Endothelial cell (in vitro differentiated cells): ENCODE results near the gene TRIM25. TPM values are rescaled to one million over a fixed set of nuclear protein-coding genes. Genes with fewer than 3 reads are reported as not detected.

Experiments
- DNase-seq: peaks from one replicate; pipeline ENCODE4 v3.0.0; 2021; ENCODE audit warnings: low spot score
- H3K27ac Mint-ChIP-seq: one replicate; pipeline ENCODE4 v1.8.0; 2021; ENCODE audit warnings: mixed read lengths, inconsistent platforms; ENCODE audit not compliant: unreplicated experiment
- H3K27me3 Mint-ChIP-seq: one replicate; pipeline ENCODE4 v1.8.0; 2021; ENCODE audit warnings: mild to moderate bottlenecking, moderate library complexity, mixed read lengths, inconsistent platforms; ENCODE audit not compliant: unreplicated experiment
- H3K36me3 Mint-ChIP-seq: one replicate; pipeline ENCODE4 v1.8.0; 2021; ENCODE audit warnings: mild to moderate bottlenecking, low read depth, mixed read lengths, inconsistent platforms; ENCODE audit not compliant: unreplicated experiment
- H3K4me1 Mint-ChIP-seq: one replicate; pipeline ENCODE4 v1.8.0; 2021; ENCODE audit warnings: mild to moderate bottlenecking, mixed read lengths, inconsistent platforms; ENCODE audit not compliant: unreplicated experiment
- H3K4me3 Mint-ChIP-seq: one replicate; pipeline ENCODE4 v1.8.0; 2021; ENCODE audit warnings: mild to moderate bottlenecking, mixed read lengths, inconsistent platforms; ENCODE audit not compliant: unreplicated experiment
- H3K9me3 Mint-ChIP-seq: one replicate; pipeline ENCODE4 v1.8.0; 2021; ENCODE audit warnings: mixed read lengths, inconsistent platforms; ENCODE audit not compliant: unreplicated experiment
- total RNA-seq: library from RNA; stranded (reverse); fragmentation: NEBNext Ultra II Directional; extraction: Animal tissue kit (Norgen Biotek cat#: 25700); gene quantifications from one replicate; pipeline ENCODE4 v1.2.1, GENCODE V29; 2021; ENCODE audit not compliant: unreplicated experiment
- TF ChIP-seq, protein P1 (sequence below): fragments of 200-600 bp; sonication (generic); IDR thresholded peaks from one replicate; pipeline ENCODE4 v1.5.0; 2021; ENCODE audit warnings: antibody characterized with exemption; ENCODE audit not compliant: unreplicated experiment

The TRIM25 gene
- total RNA-seq, 1 donor from 2014 or later, result 13.8 TPM

GRCh38 chr17:56838687-56839086 is 75.2 kb downstream of the TRIM25 start:
- Mint-ChIP-seq H3K36me3 (no peaks in the 10 kb centered on the region), H3K4me3 (no peak overlapping the region), H3K4me1 (peaks cover 6% of the 10 kb centered on the region), H3K9me3 (no peaks in the 10 kb centered on the region), H3K27ac (no peak overlapping the region), H3K27me3 (peaks cover 3% of the 10 kb centered on the region)
- no peak for DNase-seq
- TF ChIP-seq, protein P1, sequence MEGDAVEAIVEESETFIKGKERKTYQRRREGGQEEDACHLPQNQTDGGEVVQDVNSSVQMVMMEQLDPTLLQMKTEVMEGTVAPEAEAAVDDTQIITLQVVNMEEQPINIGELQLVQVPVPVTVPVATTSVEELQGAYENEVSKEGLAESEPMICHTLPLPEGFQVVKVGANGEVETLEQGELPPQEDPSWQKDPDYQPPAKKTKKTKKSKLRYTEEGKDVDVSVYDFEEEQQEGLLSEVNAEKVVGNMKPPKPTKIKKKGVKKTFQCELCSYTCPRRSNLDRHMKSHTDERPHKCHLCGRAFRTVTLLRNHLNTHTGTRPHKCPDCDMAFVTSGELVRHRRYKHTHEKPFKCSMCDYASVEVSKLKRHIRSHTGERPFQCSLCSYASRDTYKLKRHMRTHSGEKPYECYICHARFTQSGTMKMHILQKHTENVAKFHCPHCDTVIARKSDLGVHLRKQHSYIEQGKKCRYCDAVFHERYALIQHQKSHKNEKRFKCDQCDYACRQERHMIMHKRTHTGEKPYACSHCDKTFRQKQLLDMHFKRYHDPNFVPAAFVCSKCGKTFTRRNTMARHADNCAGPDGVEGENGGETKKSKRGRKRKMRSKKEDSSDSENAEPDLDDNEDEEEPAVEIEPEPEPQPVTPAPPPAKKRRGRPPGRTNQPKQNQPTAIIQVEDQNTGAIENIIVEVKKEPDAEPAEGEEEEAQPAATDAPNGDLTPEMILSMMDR, result no peak

Other genes with a start within 250 kb of the TRIM25 start
- gene C17orf67, start 80.1 kb downstream of the TRIM25 start, total RNA-seq, result 1.7 TPM
- gene DGKE, start 79.9 kb downstream of the TRIM25 start, total RNA-seq, result 3.3 TPM
- gene COIL, start 47.0 kb upstream of the TRIM25 start, total RNA-seq, result 14.6 TPM
- 29.8 TPM for gene SCPEP1, start 64.1 kb upstream of the TRIM25 start, total RNA-seq
- gene AKAP1, start 171.2 kb upstream of the TRIM25 start, total RNA-seq, result 24.6 TPM